ENCODE measurements around the gene SLC26A5.

The SLC26A5 gene

DNA sequence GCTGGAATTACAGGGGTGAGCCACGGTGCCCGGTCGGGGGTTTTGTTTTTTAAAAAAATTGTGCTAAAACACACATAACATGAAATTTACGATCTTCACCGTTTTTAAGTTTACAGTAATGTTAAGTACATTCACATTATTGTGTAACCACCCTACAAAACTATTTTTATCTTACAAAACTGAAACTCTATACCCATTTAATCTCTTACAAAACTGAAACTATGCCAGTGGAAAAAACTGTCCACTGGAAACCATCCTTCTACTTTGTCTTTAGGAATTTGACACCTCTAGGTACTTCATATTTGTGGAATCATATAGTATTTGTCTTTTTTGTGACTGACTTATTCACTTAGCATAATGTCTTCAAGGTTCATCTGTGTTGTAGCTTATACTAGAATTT lies 99.6 kb downstream of the SLC26A5 start:
- DNase-seq (ENCODE audit: low read depth), result no peak

DNA sequence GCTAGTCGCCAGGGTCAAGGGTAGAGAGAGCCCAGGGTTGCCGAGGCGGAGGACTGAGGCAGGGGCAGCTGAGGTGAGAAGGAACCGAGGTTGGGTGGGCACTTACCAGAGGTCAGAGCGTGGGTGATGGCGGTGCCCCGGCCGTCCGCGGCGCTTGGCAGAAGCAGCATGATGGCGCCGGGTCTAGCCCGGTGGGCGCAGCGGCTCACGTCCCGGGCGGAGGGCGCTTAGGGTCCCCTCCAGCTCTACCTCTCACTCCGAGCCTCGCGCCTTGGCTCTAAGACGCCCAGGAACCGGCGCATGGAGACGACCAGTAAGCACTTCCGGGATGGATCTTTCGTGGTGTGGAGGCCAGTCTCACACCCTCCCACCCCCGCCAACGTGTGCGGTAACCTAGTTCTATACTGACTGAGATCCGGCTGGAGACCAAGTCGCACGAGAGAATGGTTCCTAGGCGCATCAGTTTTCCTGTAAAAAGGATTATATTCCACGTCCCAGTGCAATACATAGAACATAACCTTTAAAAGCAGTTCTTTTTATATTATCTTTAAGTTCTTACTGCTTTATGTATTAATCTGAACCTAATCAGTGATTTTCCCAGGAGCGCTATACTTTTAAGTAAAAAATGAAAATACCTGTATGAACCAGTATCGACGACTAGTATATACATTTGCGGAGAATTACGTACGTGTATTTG lies 101.4 kb downstream of the SLC26A5 start, which contains the start of gene DNAJC2:
Gene DNAJC2, minus strand, starts transcription at position 315 of the 697 bp plus-strand sequence. Its CDS starts 145 bp downstream, at position 170.
- DNase-seq (ENCODE audit: low read depth), result peak; percentile 49

DNA sequence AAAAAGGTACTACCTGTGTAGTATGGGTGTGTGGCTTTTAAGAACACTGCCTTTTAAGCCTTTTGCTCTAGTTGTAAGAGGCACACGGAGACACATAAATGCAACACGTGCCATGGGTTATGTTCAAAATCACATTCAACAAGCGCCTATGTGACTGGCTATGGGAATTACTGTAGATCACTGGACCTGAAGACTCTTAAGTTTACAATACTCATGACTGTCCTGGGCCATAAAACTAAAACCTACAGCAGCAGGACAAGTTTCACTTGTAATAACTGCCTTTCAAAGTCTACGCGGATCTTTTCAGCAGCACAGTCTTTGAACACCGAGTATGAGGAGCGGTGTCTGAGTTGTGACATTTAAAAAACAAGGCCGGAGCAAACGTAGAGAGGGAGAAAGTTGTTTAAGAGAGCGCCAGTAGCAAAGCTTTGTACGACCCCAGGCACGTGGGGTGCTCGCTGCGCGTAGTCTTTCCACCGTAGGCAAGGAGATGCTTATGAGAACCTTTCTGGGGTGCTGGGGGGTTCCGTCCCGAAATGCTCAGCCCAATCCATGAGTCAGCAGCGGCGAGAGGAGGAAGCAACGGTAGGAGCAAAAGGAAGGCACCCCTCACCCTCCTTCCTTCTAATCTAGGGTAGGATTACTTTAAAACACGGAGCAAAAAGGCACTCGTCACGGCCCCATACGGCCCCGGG lies 102.1 kb downstream of the SLC26A5 start:
- no peak for DNase-seq (ENCODE audit: low read depth)

DNA sequence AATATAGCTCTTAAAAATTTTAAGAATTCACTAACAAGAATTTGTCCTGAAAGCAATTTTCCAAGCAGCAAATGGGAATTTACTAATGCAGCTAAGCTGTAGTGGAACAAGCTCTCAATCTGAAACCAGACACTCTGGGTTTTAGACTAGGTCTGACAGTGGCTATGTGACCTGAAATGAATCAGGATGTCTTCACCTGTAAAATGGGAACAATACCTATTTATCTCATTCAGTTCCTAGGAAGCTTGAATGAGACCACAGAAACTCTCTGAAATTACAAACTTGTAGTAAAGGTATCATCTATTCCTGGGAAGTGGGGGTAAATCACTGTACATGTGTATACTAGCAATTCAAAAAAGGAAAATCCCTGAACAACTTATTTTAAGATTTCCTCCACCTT lies 102.7 kb downstream of the SLC26A5 start:
- DNase-seq (ENCODE audit: low read depth), result no peak

DNA sequence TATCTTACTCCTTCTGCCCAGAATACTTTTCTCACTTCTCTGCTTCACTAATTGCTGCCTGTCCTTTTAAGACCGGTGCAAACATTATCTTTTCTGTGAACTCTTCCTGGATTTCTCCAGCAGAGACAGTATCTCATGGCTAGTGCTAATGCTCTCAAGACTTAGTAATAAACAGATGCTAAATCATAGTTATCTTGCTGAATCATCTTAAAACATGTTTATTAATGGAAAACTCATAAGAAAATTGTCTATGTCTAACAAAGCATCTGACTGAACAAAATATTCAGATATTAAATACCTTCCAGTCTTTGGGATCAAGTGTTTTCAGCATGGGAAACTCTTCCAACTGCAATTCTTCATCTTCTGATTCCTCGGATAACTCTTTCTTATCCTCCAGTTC lies 104.5 kb downstream of the SLC26A5 start:
- no peak for DNase-seq (ENCODE audit: low read depth)

DNA sequence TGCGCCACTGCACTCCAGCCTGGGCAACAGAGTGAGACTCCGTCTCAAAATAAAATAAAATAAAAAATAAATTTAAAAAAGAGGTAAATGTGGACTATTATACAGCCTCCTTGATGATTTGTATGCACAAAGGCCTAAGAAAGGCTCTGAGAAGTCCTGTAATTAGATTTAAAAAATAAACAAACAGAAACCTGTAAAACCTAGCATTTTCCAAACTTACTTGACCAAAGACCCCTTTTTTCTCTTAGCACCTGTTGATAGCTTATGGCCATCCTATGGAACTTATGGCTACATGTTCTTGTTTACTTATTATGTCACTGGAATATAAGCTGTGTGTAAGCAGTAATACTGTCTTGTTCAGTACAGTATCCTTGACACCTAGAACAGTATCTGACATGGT lies 107.1 kb downstream of the SLC26A5 start:
- DNase-seq (ENCODE audit: low read depth), result no peak

DNA sequence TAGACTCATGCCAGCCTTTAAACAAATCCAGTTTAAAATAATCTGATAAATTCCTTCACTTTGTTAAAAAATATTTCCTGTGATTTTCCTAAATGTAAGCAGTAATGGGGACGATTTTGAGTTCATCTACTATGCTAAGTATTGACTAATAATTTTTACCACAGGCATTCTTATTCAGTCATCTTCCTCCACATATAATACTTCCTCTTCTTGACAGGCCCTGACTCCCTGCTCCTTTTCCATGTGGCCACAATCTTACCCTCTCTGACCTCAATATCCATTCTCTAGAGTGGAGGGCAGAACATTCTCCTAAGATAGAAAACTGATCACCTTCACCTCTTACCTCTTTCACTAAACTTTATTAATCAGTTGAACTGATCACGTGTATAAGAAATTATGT lies 109.2 kb downstream of the SLC26A5 start:
- no peak for DNase-seq (ENCODE audit: low read depth)

DNA sequence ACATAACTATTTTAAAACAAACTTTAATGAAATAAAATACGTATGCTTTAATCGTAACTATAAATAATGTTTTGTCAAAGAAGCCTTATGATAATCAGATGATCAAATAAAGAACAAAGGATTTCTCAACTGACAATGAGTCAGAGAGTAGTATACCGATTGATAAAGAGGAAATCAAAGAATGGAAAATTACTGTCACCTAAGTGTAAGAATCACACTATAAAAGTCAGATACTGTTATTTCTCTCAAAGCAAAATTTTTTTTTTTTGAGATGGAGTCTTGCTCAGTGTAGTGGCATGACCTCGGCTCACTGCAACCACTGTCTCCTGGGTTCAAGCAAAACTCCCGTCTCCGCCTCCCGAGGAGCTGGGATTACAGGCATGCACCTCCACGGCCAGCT lies 120.3 kb downstream of the SLC26A5 start:
- no peak for DNase-seq (ENCODE audit: low read depth)

Data from HS-27A (cell line).